K562 (cell line): ENCODE data around the gene GNG7. TPM values are rescaled to one million over a fixed set of nuclear protein-coding genes. Genes with fewer than 3 reads are reported as not detected.

ENCODE experiments used
- CTCF ChIP-seq, 3 experiments: IDR thresholded peaks in 2 of 3; conservative IDR thresholded peaks in 1 of 3; 2 replicates each; pipeline ENCODE4 v1.5.1; 2011 to 2012; ENCODE audit warnings: low read length in 3 of 3, mild to moderate bottlenecking in 3 of 3, control low read depth in 2 of 3, improper control_type of control experiment in 1 of 3, inconsistent platforms in 1 of 3, low read depth in 1 of 3, mixed read lengths in 1 of 3, moderate library complexity in 1 of 3; ENCODE audit not compliant: insufficient read depth in 2 of 3
- GABPB1 ChIP-seq: sonication (generic); formaldehyde crosslinking; IDR thresholded peaks from 2 replicates; pipeline ENCODE4 v1.8.0; 2022; ENCODE audit warnings: mild to moderate bottlenecking, missing genetic modification reagents
- KLF6 ChIP-seq: fragments of 250-450 bp; sonication (Bioruptor Pico); IDR thresholded peaks from 2 replicates; pipeline ENCODE4 v1.4.0; 2020; ENCODE audit warnings: mild to moderate bottlenecking, moderate library complexity, borderline replicate concordance
- NUFIP1 ChIP-seq: fragments of 450-650 bp; IDR thresholded peaks from 2 replicates; pipeline ENCODE4 v1.6.1; 2018; ENCODE audit not compliant: partially characterized antibody
- PPARD ChIP-seq: fragments of 250-450 bp; sonication (Bioruptor Pico); IDR thresholded peaks from 2 replicates; pipeline ENCODE4 v1.8.0; 2022; ENCODE audit warnings: inconsistent platforms, mild to moderate bottlenecking, moderate library complexity
- RAD21 ChIP-seq, 2 experiments: fragments of 250-450 bp in 1 of 2; fragments of 450-650 bp in 1 of 2; sonication (Bioruptor Pico) in 1 of 2; formaldehyde crosslinking in 1 of 2; IDR thresholded peaks in 1 of 2; conservative IDR thresholded peaks in 1 of 2; 2 replicates each; pipeline versions ENCODE4 v1.4.0 to v1.8.0; 2020 to 2022; ENCODE audit warnings: mild to moderate bottlenecking in 2 of 2, moderate library complexity in 1 of 2
- REST ChIP-seq, 2 experiments: fragments of 450-650 bp; formaldehyde crosslinking in 1 of 2; IDR thresholded peaks; 2 replicates each; pipeline versions ENCODE4 v1.4.0 to v1.6.1; 2014 to 2020; ENCODE audit warnings: mild to moderate bottlenecking in 2 of 2, borderline replicate concordance in 1 of 2, low read depth in 1 of 2
- TAF15 ChIP-seq: fragments of 200-400 bp; formaldehyde crosslinking; IDR thresholded peaks from 2 replicates; pipeline ENCODE4 v1.6.1; 2017; ENCODE audit warnings: mild to moderate bottlenecking, low read depth, low read length, moderate library complexity
- TAF7 ChIP-seq: fragments of 450-650 bp; IDR thresholded peaks from 2 replicates; pipeline ENCODE4 v1.6.1; 2016; ENCODE audit warnings: missing genetic modification characterization, missing compliant biosample characterization
- ZBTB12 ChIP-seq: fragments of 250-450 bp; sonication (Bioruptor Pico); IDR thresholded peaks from 2 replicates; pipeline ENCODE4 v1.4.0; 2020
- ZBTB34 ChIP-seq: fragments of 250-450 bp; sonication (Bioruptor Pico); IDR thresholded peaks from 2 replicates; pipeline ENCODE4 v1.8.0; 2021; ENCODE audit warnings: mild to moderate bottlenecking, moderate library complexity
- ZC3H4 ChIP-seq: sonication (generic); formaldehyde crosslinking; IDR thresholded peaks from 2 replicates; pipeline ENCODE4 v1.9.0; 2021; ENCODE audit warnings: missing genetic modification reagents, borderline replicate concordance
- polyA plus RNA-seq, 8 experiments: library from polyadenylated mRNA; depleted of rRNA in 4 of 8; stranded (reverse) in 5 of 8; unstranded in 3 of 8; fragments of >200 nt; fragmentation: Nextera tagmentation in 2 of 8; fragmentation: Illumina TruSeq in 1 of 8; extraction: Ambion mirVana in 2 of 8; extraction: Trizol in 1 of 8; gene quantifications; 2 replicates each; pipeline versions ENCODE4 v1.2.1 to v1.2.3, GENCODE V29; 2011 to 2014; ENCODE audit warnings: inconsistent platforms in 1 of 8, missing spikeins in 1 of 8
- total RNA-seq, 7 experiments: library from RNA; depleted of rRNA in 6 of 7; stranded (reverse); fragments of >200 nt in 6 of 7; fragmentation: Illumina TruSeq in 2 of 7; extraction: Trizol in 2 of 7; gene quantifications; 2 replicates each; pipeline versions ENCODE4 v1.2.1 to v1.2.3, GENCODE V29; 2011 to 2021; ENCODE audit warnings: low replicate concordance in 1 of 7

Gene GNG7
- total and polyA plus RNA-seq, 9 of the 15 experiments (the other 6 are each of a cell fraction or from before 2014, with no cell fraction given): 0.01 to 0.20 (median 0.06) TPM; not detected in 1

GRCh38 chr19:2613507-2614295, 88.8 kb downstream of the GNG7 start (continued):
- TF ChIP-seq ZBTB12 (CRISPR knock-in tag) (no peak), NUFIP1 (no peak), ZBTB34 (no peak), KLF6 (CRISPR knock-in tag) (no peak), TAF7 (tag) (no peak), CTCF (IDR thresholded peaks at IDR 0.05 in 2 of 3, conservative IDR thresholded peaks at IDR 0.05 in 1 of 3; ENCODE audit: insufficient read depth in 2 of 3, low read depth in 1 of 3, low read length in 3 of 3) (peak; percentile 76 to 90 (median 81)), GABPB1 (no peak), PPARD (CRISPR knock-in tag) (no peak), ZC3H4 (no peak), TAF15 (no peak), REST (IDR thresholded peaks at IDR 0.05; ENCODE audit: borderline replicate concordance) (peak; percentile 7; the same call in 1 of the 2 replicates), REST (CRISPR knock-in tag; IDR thresholded peaks at IDR 0.05; ENCODE audit: low read depth) (no peak), RAD21 (CRISPR knock-in tag; conservative IDR thresholded peaks at IDR 0.05 in 1 of 2, IDR thresholded peaks at IDR 0.05 in 1 of 2) (peak in 1 of 2 experiments; percentile 64; a peak in 2 of 4 replicates)
